SK-N-SH (cell line): ENCODE measurements around the gene RAD51B. TPM values are rescaled to one million over a fixed set of nuclear protein-coding genes. Genes with fewer than 3 reads are reported as not detected.

Experiments
- CTCF ChIA-PET: fragments of 300-600, 350-600 bp; formaldehyde crosslinking; extraction: SDS; loops from one replicate; lab custom pipeline; 2021; lab: Yijun Ruan, JAX
- POLR2A ChIA-PET: fragments of 350-600 bp; sonication (Branson Sonifier 250); formaldehyde crosslinking; extraction: SDS; loops from one replicate; lab custom pipeline; 2020; ENCODE audit warnings: antibody characterized with exemption, inconsistent platforms; lab: Yijun Ruan, JAX
- DNase-seq: peaks from one replicate; pipeline ENCODE4 v3.0.0; 2012
- H2AFZ ChIP-seq: fragments of 200-600 bp; sonication (generic); 2 replicates; pipeline ENCODE4 v1.8.1; 2016; ENCODE audit warnings: antibody characterized with exemption, mild to moderate bottlenecking, low read depth
- H3F3A ChIP-seq: fragments of 200-600 bp; sonication (generic); replicated peaks from 2 replicates; pipeline ENCODE3; 2016; ENCODE audit warnings: antibody characterized with exemption, mild to moderate bottlenecking; ENCODE audit not compliant: insufficient read depth
- H3K27ac ChIP-seq, 2 experiments: fragments of 200-500 bp in 1 of 2; fragments of 200-600 bp in 1 of 2; sonication (Bioruptor generic) in 1 of 2; sonication (generic), shearing (Covaris generic) in 1 of 2; 2 replicates each; pipeline versions ENCODE4 v1.5.1 to v1.6.1; 2014 to 2016; ENCODE audit warnings: low read depth in 2 of 2, inconsistent platforms in 1 of 2, low read length in 1 of 2, mild to moderate bottlenecking in 1 of 2, mixed read lengths in 1 of 2
- H3K27me3 ChIP-seq: fragments of 200-600 bp; sonication (generic), shearing (Covaris generic); 2 replicates; pipeline ENCODE4 v1.6.1; 2016; ENCODE audit warnings: mixed run types; ENCODE audit not compliant: insufficient read depth
- H3K36me3 ChIP-seq, 2 experiments: fragments of 200-500 bp in 1 of 2; fragments of 200-600 bp in 1 of 2; sonication (Bioruptor generic) in 1 of 2; sonication (generic) in 1 of 2; replicated peaks in 1 of 2; 2 replicates each; pipeline versions ENCODE3 to v1.5.1; 2014 to 2016; ENCODE audit warnings: low read length in 1 of 2, mild to moderate bottlenecking in 1 of 2; ENCODE audit not compliant: insufficient read depth in 2 of 2, control insufficient read depth in 1 of 2
- H3K4me1 ChIP-seq, 2 experiments: fragments of 200-500 bp in 1 of 2; fragments of 200-600 bp in 1 of 2; sonication (Bioruptor generic) in 1 of 2; sonication (generic), shearing (Covaris generic) in 1 of 2; 2 replicates each; pipeline versions ENCODE4 v1.5.1 to v1.6.1; 2014 to 2016; ENCODE audit warnings: low read depth in 1 of 2, low read length in 1 of 2, mixed run types in 1 of 2; ENCODE audit not compliant: insufficient read depth in 2 of 2, control insufficient read depth in 1 of 2
- H3K4me2 ChIP-seq: fragments of 200-600 bp; sonication (generic), shearing (Covaris generic); 2 replicates; pipeline ENCODE4 v1.6.1; 2017; ENCODE audit warnings: mixed run types
- H3K4me3 ChIP-seq, 2 experiments: fragments of 200-500 bp in 1 of 2; fragments of 200-600 bp in 1 of 2; sonication (Bioruptor generic) in 1 of 2; sonication (generic), shearing (Covaris generic) in 1 of 2; 2 replicates each; pipeline versions ENCODE4 v1.5.1 to v1.8.1; 2014 to 2016; ENCODE audit warnings: low read depth in 2 of 2, inconsistent platforms in 1 of 2, low read length in 1 of 2, mild to moderate bottlenecking in 1 of 2, mixed read lengths in 1 of 2, moderate library complexity in 1 of 2
- H3K79me2 ChIP-seq: fragments of 200-600 bp; sonication (generic); 2 replicates; pipeline ENCODE4 v1.8.1; 2017; ENCODE audit warnings: mild to moderate bottlenecking; ENCODE audit not compliant: insufficient read depth
- H3K9ac ChIP-seq: fragments of 200-600 bp; sonication (generic); 2 replicates; pipeline ENCODE4 v1.6.1; 2017; ENCODE audit warnings: mixed run types
- H3K9me2 ChIP-seq: fragments of 200-600 bp; sonication (generic); 2 replicates; pipeline ENCODE4 v1.6.1; 2017; ENCODE audit warnings: mixed run types
- H3K9me3 ChIP-seq: fragments of 200-600 bp; sonication (generic); 2 replicates; pipeline ENCODE4 v1.6.1; 2017; ENCODE audit warnings: mixed run types, mild to moderate bottlenecking, moderate library complexity
- H4K20me1 ChIP-seq: fragments of 200-600 bp; sonication (generic); 2 replicates; pipeline ENCODE4 v1.6.1; 2017; ENCODE audit warnings: mild to moderate bottlenecking, mixed run types; ENCODE audit not compliant: insufficient read depth
- CHD2 ChIP-seq: fragments of 150-350 bp; IDR thresholded peaks from 2 replicates; pipeline ENCODE4 v1.6.1; 2018; ENCODE audit warnings: low read length; ENCODE audit not compliant: partially characterized antibody
- CTCF ChIP-seq: fragments of 200-600 bp; sonication (generic); IDR thresholded peaks from 2 replicates; pipeline ENCODE4 v1.6.1; 2017; ENCODE audit warnings: antibody characterized with exemption, mild to moderate bottlenecking, moderate library complexity
- EP300 ChIP-seq, 2 experiments: IDR thresholded peaks; 2 replicates each; pipeline versions ENCODE4 v1.4.0 to v1.6.1; 2012; ENCODE audit warnings: borderline replicate concordance in 1 of 2, low read depth in 1 of 2, low read length in 1 of 2
- FOXJ3 ChIP-seq: sonication (generic); formaldehyde crosslinking; IDR thresholded peaks from 2 replicates; pipeline ENCODE4 v1.5.1; 2020; ENCODE audit warnings: mild to moderate bottlenecking, missing genetic modification reagents
- FOXM1 ChIP-seq: IDR thresholded peaks from 2 replicates; pipeline ENCODE4 v1.4.0; 2012; ENCODE audit warnings: low read depth, mild to moderate bottlenecking
- IRF3 ChIP-seq: fragments of 150-350 bp; IDR thresholded peaks from 2 replicates; pipeline ENCODE4 v1.6.1; 2016; ENCODE audit warnings: mild to moderate bottlenecking, low read depth, low read length
- MXI1 ChIP-seq: IDR thresholded peaks from 2 replicates; pipeline ENCODE4 v1.6.1; 2012; ENCODE audit warnings: mild to moderate bottlenecking, low read depth, low read length, improper control_type of control experiment
- NFIC ChIP-seq: IDR thresholded peaks from 2 replicates; pipeline ENCODE4 v1.4.0; 2012; ENCODE audit warnings: borderline replicate concordance
- PBX3 ChIP-seq: IDR thresholded peaks from 2 replicates; pipeline ENCODE4; 2012
- POLR2AphosphoS5 ChIP-seq: IDR thresholded peaks from 2 replicates; pipeline ENCODE4 v1.6.1; 2012; ENCODE audit warnings: low read depth, low read length
- RAD21 ChIP-seq: IDR thresholded peaks from 2 replicates; pipeline ENCODE4 v1.6.1; 2012; ENCODE audit warnings: mild to moderate bottlenecking, low read length
- REST ChIP-seq: IDR thresholded peaks from 2 replicates; pipeline ENCODE4 v1.6.1; 2012; ENCODE audit warnings: mild to moderate bottlenecking, low read depth, low read length, moderate library complexity
- RFX5 ChIP-seq: IDR thresholded peaks from 2 replicates; pipeline ENCODE4 v1.6.1; 2012; ENCODE audit warnings: mild to moderate bottlenecking, improper control_type of control experiment, low read length
- RXRA ChIP-seq: IDR thresholded peaks from 2 replicates; pipeline ENCODE4 v1.4.0; 2012; ENCODE audit warnings: low read depth, mild to moderate bottlenecking, borderline replicate concordance
- SMC3 ChIP-seq: IDR thresholded peaks from 2 replicates; pipeline ENCODE4 v1.6.1; 2012; ENCODE audit warnings: low read depth, low read length, improper control_type of control experiment
- TCF12 ChIP-seq: IDR thresholded peaks from 2 replicates; pipeline ENCODE4 v1.4.0; 2012
- TEAD4 ChIP-seq: IDR thresholded peaks from 2 replicates; pipeline ENCODE4 v1.4.0; 2012; ENCODE audit warnings: mild to moderate bottlenecking, borderline replicate concordance; ENCODE audit not compliant: insufficient read depth
- USF2 ChIP-seq: fragments of 150-350 bp; IDR thresholded peaks from 2 replicates; pipeline ENCODE4 v1.6.1; 2017; ENCODE audit warnings: antibody characterized with exemption, low read length, low read depth, borderline replicate concordance
- YY1 ChIP-seq: IDR thresholded peaks from 2 replicates; pipeline ENCODE4 v1.4.0; 2012; ENCODE audit warnings: low read depth, mild to moderate bottlenecking
- ZBTB33 ChIP-seq: IDR thresholded peaks from 2 replicates; pipeline ENCODE4 v1.4.0; 2012; ENCODE audit warnings: low read depth, borderline replicate concordance
- WGBS: methylation state at CpG from one replicate; pipeline ENCODE4 v1.1.6; 2017; ENCODE audit warnings: low lambda C conversion rate; 5-methylcytosine and 5-hydroxymethylcytosine counted together
- polyA plus RNA-seq, 3 experiments: library from polyadenylated mRNA; depleted of rRNA; stranded (reverse); fragments of >200 nt; gene quantifications; 2 replicates each; pipeline ENCODE4 v1.2.3, GENCODE V29; 2012

The RAD51B gene
- polyA plus RNA-seq, 1 of the 3 experiments (the other 2 are of a cell fraction) = 6.0 TPM

GRCh38 chr14:68486033-68486732, 666.6 kb downstream of the RAD51B start:
- Histone ChIP-seq H4K20me1 (no peaks in the 10 kb centered on the region), H3F3A (no peaks in the 10 kb centered on the region), H2AFZ (no peak overlapping the region), H3K4me3 (no peak overlapping the region), H3K27ac (no peak overlapping the region), H3K4me1 (peaks cover 4% of the 10 kb centered on the region in 2 experiments; a peak in 2 of 4 replicates), H3K36me3 (no peaks in the 10 kb centered on the region), H3K9ac (no peak overlapping the region), H3K79me2 (no peaks in the 10 kb centered on the region), H3K9me3 (no peaks in the 10 kb centered on the region), H3K9me2 (no peaks in the 10 kb centered on the region), H3K4me2 (no peak overlapping the region), H3K27me3 (no peaks in the 10 kb centered on the region)
- TF ChIP-seq EP300 (IDR thresholded peaks at IDR 0.05; ENCODE audit: borderline replicate concordance in 1 of 2, low read depth in 1 of 2, low read length in 1 of 2) (no peak), IRF3 (no peak), CTCF (no peak), FOXM1 (no peak), REST (no peak), RXRA (no peak), USF2 (no peak), POLR2AphosphoS5 (no peak), YY1 (no peak), MXI1 (no peak), TCF12 (no peak), PBX3 (no peak), RFX5 (no peak), RAD21 (no peak), NFIC (no peak), TEAD4 (no peak), ZBTB33 (no peak), CHD2 (no peak), FOXJ3 (no peak), SMC3 (no peak)
- no peak for DNase-seq
- CTCF ChIA-PET = interaction anchor here (1.1 kb wide), 1 partner anchor 7 kb away, joined by 3 read pairs; no protein-coding TSS in a partner anchor
- whole genome bisulfite sequencing = 86% methylated on average over 7 of the region's 7 CpGs
- POLR2A ChIA-PET = no interaction called here
